ENCODE data around the gene EDRF1. TPM values are rescaled to one million over a fixed set of nuclear protein-coding genes. Genes with fewer than 3 reads are reported as not detected.
"Not testable (repeated sequence)": the region's sequence is repeated elsewhere in the genome, so short reads cannot be mapped to it uniquely, and the experiment has no call there.

Gene EDRF1
- total RNA-seq, 1 donor from 2014 or later: 47.4 TPM

DNA sequence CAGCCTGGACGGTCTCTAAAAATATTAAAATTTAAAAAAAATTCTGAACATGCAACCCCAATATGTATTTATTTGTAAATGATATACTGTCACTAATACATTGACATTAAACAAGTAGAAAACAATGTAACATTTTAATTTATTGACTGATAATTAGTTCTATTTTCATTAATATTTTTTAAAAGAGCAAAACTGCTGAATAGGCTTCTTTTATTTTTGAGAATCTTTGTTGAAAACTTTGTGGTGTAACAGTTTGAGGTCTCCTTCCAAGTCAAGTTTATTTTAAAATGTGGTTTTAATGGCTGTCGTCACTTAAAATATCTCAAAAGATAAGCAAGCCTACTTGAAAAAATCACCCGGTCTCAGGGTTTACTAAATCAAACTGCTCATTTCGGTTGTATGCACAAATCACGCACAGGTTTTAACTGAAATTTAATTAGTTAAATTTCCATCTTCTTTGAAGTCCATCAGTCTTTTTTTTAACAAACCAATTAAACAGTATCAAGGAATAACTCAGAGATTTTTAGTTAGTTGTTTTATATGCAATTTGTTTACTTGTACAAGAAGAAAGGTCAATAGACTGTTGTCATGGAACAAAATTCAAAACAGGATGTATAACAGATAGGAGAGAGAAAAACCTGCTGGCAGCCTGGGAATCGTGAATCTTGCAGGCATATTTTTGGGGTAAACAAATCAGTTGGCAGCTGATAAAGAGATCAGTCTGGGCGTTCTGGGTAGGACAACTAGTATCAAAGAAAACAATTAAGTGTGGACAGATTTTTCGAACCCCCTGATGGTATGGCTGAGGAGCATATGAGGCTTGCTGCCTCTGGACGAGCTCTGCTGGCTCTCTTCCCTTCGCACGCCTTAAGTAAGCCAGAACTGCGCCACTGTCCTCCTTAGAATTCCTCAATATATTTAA is 9.7 kb upstream of the EDRF1 start:
- Mint-ChIP-seq H3K27me3 (no peaks in the 10 kb centered on the region), H3K9me3 (ENCODE audit: low read depth) (no peaks in the 10 kb centered on the region), H3K4me1 (ENCODE audit: low read depth) (peaks cover 27% of the 10 kb centered on the region), H3K4me3 (ENCODE audit: low read depth) (no peak overlapping the region), H3K36me3 (ENCODE audit: insufficient read depth) (no peaks in the 10 kb centered on the region), H3K27ac (no peak overlapping the region)
- DNase-seq (ENCODE audit: low spot score, unreplicated experiment): no peak
- TF ChIP-seq, protein P1, sequence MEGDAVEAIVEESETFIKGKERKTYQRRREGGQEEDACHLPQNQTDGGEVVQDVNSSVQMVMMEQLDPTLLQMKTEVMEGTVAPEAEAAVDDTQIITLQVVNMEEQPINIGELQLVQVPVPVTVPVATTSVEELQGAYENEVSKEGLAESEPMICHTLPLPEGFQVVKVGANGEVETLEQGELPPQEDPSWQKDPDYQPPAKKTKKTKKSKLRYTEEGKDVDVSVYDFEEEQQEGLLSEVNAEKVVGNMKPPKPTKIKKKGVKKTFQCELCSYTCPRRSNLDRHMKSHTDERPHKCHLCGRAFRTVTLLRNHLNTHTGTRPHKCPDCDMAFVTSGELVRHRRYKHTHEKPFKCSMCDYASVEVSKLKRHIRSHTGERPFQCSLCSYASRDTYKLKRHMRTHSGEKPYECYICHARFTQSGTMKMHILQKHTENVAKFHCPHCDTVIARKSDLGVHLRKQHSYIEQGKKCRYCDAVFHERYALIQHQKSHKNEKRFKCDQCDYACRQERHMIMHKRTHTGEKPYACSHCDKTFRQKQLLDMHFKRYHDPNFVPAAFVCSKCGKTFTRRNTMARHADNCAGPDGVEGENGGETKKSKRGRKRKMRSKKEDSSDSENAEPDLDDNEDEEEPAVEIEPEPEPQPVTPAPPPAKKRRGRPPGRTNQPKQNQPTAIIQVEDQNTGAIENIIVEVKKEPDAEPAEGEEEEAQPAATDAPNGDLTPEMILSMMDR (IDR thresholded peaks at IDR 0.05; ENCODE audit: unreplicated experiment): no peak

DNA sequence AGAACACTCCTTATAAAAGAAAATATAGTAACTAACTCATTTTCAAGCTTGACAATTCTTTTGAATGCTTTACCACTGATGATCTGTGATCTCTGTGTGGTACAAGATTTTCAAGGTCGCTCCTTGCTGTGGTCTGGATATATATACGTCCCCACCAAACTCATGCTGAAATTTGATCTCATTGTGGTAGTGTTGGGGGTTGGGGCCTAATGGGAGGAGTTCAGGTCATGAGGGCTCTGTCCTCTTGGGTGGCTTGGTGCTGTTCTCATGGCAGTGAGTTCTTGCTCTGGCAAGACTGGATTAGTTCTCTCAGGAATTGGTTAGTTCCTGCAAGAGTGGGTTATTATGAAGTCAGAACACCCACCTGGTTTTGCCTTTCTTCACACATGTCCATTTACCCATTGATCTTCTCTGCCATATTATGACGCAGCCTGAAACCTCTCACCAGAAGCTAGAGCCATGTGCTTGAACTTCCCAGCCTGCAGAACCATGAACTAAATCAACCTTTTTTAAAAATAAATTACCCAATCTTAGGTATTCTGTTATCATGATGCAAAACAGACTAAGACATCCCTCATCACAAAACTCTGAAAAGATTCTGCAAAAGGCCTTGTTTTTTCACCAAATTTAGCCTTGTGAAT is 8.3 kb upstream of the EDRF1 start:
- H3K27ac Mint-ChIP-seq: no peak overlapping the region
- H3K9me3 Mint-ChIP-seq (ENCODE audit: low read depth): no peaks in the 10 kb centered on the region
- no peak for DNase-seq (ENCODE audit: low spot score, unreplicated experiment)
- H3K4me1 Mint-ChIP-seq (ENCODE audit: low read depth): peaks cover 27% of the 10 kb centered on the region
- TF ChIP-seq, protein P1 (IDR thresholded peaks at IDR 0.05; ENCODE audit: unreplicated experiment): no peak
- H3K4me3 Mint-ChIP-seq (ENCODE audit: low read depth): no peak overlapping the region
- H3K27me3 Mint-ChIP-seq: no peaks in the 10 kb centered on the region
- H3K36me3 Mint-ChIP-seq (ENCODE audit: insufficient read depth): peaks cover 1% of the 10 kb centered on the region

DNA sequence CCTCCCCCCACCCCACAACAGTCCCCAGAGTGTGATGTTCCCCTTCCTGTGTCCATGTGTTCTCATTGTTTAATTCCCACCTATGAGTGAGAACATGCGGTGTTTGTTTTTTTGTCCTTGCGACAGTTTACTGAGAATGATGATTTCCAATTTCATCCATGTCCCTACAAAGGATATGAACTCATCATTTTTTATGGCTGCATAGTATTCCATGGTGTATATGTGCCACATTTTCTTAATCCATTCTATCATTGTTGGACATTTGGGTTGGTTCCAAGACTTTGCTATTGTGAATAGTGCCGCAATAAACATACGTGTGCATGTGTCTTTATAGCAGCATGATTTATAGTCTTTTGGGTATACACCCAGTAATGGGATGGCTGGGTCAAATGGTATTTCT is 4.8 kb upstream of the EDRF1 start:
- not testable (repeated sequence) for H3K36me3 Mint-ChIP-seq (ENCODE audit: insufficient read depth); H3K27me3 Mint-ChIP-seq; H3K27ac Mint-ChIP-seq; DNase-seq (ENCODE audit: low spot score, unreplicated experiment); H3K4me1 Mint-ChIP-seq (ENCODE audit: low read depth); H3K4me3 Mint-ChIP-seq (ENCODE audit: low read depth); H3K9me3 Mint-ChIP-seq (ENCODE audit: low read depth)

DNA sequence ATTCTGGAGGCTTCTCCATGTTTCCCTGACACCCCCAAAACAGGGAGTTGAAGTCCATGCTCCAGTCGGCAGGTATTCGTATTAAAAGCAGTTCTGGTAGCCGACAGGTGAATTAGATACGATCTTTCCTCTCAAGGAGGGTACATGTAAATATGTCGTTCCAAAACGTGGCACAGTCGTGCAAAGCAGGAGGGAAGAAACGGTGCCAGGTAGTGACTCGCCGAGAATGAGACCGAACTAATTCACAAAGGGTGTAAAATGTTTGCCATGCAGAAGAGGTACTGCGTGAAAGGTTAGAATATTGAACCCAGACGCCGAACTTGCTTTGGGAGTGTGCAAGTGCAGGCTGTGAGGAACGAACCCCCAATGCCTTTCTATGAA is 483 bp downstream of the EDRF1 start:
- no peaks in the 10 kb centered on the region for H3K9me3 Mint-ChIP-seq (ENCODE audit: low read depth)
- H3K27ac Mint-ChIP-seq: peak overlapping the region; percentile 99
- no peak for DNase-seq (ENCODE audit: low spot score, unreplicated experiment)
- TF ChIP-seq, protein P1 (IDR thresholded peaks at IDR 0.05; ENCODE audit: unreplicated experiment): no peak
- H3K4me1 Mint-ChIP-seq (ENCODE audit: low read depth): peaks cover 10% of the 10 kb centered on the region
- peak overlapping the region; percentile 96 for H3K4me3 Mint-ChIP-seq (ENCODE audit: low read depth)
- no peaks in the 10 kb centered on the region for H3K27me3 Mint-ChIP-seq
- H3K36me3 Mint-ChIP-seq (ENCODE audit: insufficient read depth): peaks cover 18% of the 10 kb centered on the region

DNA sequence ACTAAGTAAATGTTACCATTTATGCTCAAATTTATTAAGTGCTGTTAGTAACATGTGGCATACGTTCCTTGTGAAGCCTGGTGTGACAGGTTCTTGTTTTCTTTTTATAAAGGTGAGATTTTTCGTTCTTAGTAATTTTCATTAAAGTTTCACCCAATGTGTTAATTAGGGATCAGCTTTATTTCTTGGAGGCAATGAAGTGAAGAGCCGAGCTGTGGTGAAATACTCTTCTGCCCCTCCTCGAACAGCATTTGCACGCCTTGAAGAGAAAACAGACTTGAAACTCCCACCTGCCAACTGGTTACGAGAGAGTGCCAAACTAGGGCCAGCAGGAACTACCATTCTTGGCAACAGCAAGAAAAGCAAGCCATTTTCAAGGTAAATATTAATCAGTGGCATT is 1.5 kb downstream of the EDRF1 start:
- H3K4me3 Mint-ChIP-seq (ENCODE audit: low read depth): peak overlapping the region; percentile 96
- TF ChIP-seq, protein P1 (IDR thresholded peaks at IDR 0.05; ENCODE audit: unreplicated experiment): no peak
- no peaks in the 10 kb centered on the region for H3K27me3 Mint-ChIP-seq
- no peak overlapping the region for H3K27ac Mint-ChIP-seq
- H3K9me3 Mint-ChIP-seq (ENCODE audit: low read depth): no peaks in the 10 kb centered on the region
- H3K4me1 Mint-ChIP-seq (ENCODE audit: low read depth): peaks cover 10% of the 10 kb centered on the region
- no peak for DNase-seq (ENCODE audit: low spot score, unreplicated experiment)
- H3K36me3 Mint-ChIP-seq (ENCODE audit: insufficient read depth): peaks cover 24% of the 10 kb centered on the region
